HL-60 (cell line): ENCODE results near the gene SLC37A2.

Experiments
- DNase-seq, 2 experiments: peaks; one replicate each; pipeline ENCODE4 v3.0.0-alpha.2; 2010 to 2020; ENCODE audit warnings: low read depth in 1 of 2, low spot score in 1 of 2
- H3K27ac ChIP-seq: fragments of 250-450 bp; sonication (Bioruptor Pico); replicated peaks from 2 replicates; pipeline ENCODE4 v1.5.1; 2020; ENCODE audit warnings: mild to moderate bottlenecking, moderate library complexity
- H3K27me3 ChIP-seq: fragments of 250-450 bp; sonication (Bioruptor Pico); 2 replicates; pipeline ENCODE4 v1.5.1; 2021; ENCODE audit warnings: mild to moderate bottlenecking, moderate library complexity; ENCODE audit not compliant: insufficient read depth, poor library complexity, severe bottlenecking
- H3K4me3 ChIP-seq: replicated peaks from 2 replicates; pipeline ENCODE4 v1.5.1; 2011; ENCODE audit warnings: mild to moderate bottlenecking, control low read depth, low read length; ENCODE audit not compliant: insufficient read depth
- CTCF ChIP-seq: IDR thresholded peaks from one replicate; pipeline ENCODE4 v1.5.1; 2011; ENCODE audit warnings: low read length, control low read depth, inconsistent platforms; ENCODE audit not compliant: insufficient read depth
- GABPA ChIP-seq: IDR thresholded peaks from 2 replicates; pipeline ENCODE4 v1.6.1; 2012; ENCODE audit warnings: low read depth
- POLR2AphosphoS5 ChIP-seq: IDR thresholded peaks from 2 replicates; pipeline ENCODE4 v1.6.1; 2012; ENCODE audit warnings: low read depth
- REST ChIP-seq: IDR thresholded peaks from 2 replicates; pipeline ENCODE4 v1.6.1; 2012; ENCODE audit warnings: low read depth; ENCODE audit not compliant: insufficient replicate concordance
- SPI1 ChIP-seq: IDR thresholded peaks from 2 replicates; pipeline ENCODE4 v1.6.1; 2012; ENCODE audit warnings: low read depth, mild to moderate bottlenecking, borderline replicate concordance

The SLC37A2 gene

DNA sequence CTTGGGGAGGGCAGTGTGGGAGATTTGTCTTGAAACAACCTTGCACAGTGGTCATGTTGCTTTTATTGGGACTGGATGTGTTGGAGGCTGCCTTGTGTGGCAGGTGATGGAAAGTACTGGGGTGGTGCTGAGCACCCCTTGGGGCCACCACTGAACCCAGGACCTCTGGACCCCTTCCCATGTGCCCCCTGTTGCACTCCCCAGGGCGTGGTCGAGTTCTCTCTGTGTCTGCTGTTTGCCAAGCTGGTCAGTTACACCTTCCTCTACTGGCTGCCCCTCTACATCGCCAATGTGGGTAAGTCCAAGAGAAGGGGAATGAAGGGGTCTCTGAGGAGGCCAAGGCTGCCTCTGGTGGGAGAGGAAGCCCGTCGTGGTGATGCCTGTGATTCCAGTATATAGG, 18.9 kb downstream of the SLC37A2 start:
- Histone ChIP-seq H3K27ac (no peak overlapping the region), H3K4me3 (no peak overlapping the region), H3K27me3 (no peaks in the 10 kb centered on the region)
- TF ChIP-seq GABPA: no peak
- no peak for TF ChIP-seq SPI1
- no peak for TF ChIP-seq POLR2AphosphoS5
- TF ChIP-seq REST: no peak
- no peak for TF ChIP-seq CTCF
- DNase-seq: no peak

DNA sequence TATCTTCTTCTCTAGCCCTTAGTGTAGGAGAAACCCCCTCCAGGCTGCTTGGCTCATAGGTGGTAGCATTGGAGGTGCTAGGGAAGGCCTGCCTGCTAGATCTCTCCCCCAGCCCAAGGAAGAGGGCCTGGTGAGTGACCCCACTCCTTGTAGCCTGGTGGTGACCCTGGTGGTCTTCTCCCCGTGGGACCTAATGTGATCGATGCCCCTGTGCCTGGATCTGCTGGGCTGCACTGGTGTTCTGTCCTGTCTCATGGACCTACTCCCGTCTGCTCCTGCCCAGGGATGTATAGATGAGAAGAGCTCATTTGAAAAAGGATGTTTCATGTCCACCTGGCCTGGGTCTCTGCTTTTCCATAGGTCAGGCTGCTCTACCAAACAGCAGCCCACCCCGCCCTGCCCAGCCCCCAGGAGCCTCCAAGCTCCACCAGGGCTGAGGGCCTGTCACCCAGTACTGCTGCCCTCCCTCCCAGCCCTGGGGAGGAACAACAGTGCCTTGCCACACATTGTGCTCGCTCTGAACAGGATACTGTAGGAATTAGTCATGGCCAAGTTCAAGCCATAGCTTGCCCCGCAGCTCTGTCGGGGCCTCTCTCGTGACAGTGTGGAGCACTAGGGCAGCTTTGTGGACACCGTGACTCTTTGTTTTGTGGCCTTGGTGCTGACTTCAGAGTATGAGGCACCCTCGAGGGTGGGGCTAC, 19.7 kb downstream of the SLC37A2 start:
- Histone ChIP-seq H3K27me3 (no peaks in the 10 kb centered on the region), H3K27ac (no peak overlapping the region), H3K4me3 (no peak overlapping the region)
- no peak for TF ChIP-seq REST
- TF ChIP-seq GABPA: no peak
- no peak for TF ChIP-seq CTCF
- TF ChIP-seq POLR2AphosphoS5: no peak
- no peak for TF ChIP-seq SPI1
- no peak for DNase-seq

DNA sequence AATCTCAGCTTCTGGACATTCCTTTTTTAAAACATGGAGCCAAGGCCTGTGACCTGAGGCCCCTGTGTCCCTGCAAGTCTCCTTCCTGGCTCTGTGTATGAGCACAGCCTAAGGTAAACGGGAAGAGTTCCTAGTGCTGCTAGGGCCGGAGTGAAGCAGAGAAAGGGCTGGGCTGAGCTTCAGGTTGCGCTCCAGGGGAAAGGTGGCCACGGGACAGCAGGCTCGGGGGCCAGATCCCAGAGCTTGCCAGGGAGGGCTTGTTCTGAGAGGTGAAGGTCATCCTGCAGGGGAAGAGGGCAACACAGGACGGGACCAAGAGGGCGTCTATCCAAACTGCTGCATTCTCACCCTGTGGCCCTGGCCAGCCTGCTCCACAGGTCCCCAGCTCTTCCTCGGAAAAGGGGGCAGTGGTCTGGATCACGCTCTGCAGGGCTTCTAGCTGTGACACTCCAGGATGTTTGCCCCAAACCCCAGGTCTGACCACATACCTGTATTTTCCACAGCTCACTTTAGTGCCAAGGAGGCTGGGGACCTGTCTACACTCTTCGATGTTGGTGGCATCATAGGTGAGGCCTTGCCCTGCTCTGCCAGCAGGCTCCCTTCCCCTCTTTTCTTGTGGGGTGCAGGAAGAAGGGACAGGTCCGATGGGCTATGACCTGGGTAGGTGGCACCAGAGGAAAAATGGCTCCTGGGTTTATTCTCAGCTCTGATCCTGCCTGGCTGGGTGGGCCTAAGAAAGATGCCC, 20.4 kb downstream of the SLC37A2 start:
- no peaks in the 10 kb centered on the region for H3K27me3 ChIP-seq

More for the DNA sequence above, 20.4 kb downstream of the SLC37A2 start:
- no peak for DNase-seq
- Histone ChIP-seq H3K4me3 (no peak overlapping the region), H3K27ac (no peak overlapping the region)
- TF ChIP-seq SPI1: no peak
- no peak for TF ChIP-seq GABPA
- no peak for TF ChIP-seq POLR2AphosphoS5
- TF ChIP-seq REST: no peak
- no peak for TF ChIP-seq CTCF
